ENCODE measurements around the gene CKMT2.

DNA sequence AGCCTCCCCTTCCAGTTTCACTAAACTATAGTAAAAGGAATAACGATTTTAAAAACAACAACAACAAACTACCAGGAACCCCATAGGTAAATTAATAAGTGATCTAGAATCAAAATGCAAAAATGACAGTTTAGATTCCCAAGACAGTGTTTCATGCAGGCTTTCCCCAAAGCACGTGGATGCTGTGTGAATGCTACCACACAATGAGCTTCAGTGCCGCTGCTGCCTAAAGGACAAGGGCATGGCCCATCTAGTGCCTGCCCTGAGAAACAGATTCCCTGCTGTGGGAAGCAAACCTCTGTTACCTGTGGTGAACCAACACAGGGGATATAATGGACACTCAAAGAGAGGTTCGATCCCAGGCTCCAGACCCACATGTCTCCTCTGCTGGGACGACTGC is 23.7 kb upstream of the CKMT2 start:
- TF ChIP-seq EZH2 (IDR thresholded peaks at IDR 0.05; ENCODE audit: low read depth, low read length, severe bottlenecking), result no peak
- no peak for TF ChIP-seq CTCF (IDR thresholded peaks at IDR 0.05; ENCODE audit: control extremely low read depth in 1 of 3, insufficient read depth in 1 of 3, low read depth in 1 of 3, low read length in 3 of 3)
- TF ChIP-seq POLR2A (IDR thresholded peaks at IDR 0.05; ENCODE audit: control extremely low read depth in 1 of 2, low read depth in 2 of 2, low read length in 2 of 2), result no peak
- no peak for TF ChIP-seq NRF1 (IDR thresholded peaks at IDR 0.05; ENCODE audit: low read depth, low read length)
- TF ChIP-seq, protein P1, sequence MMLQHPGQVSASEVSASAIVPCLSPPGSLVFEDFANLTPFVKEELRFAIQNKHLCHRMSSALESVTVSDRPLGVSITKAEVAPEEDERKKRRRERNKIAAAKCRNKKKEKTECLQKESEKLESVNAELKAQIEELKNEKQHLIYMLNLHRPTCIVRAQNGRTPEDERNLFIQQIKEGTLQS (IDR thresholded peaks at IDR 0.05; ENCODE audit: insufficient read depth, low read depth, low read length), result no peak
- no peak for TF ChIP-seq POLR2AphosphoS5 (IDR thresholded peaks at IDR 0.05; ENCODE audit: low read depth, low read length)
- no peak for TF ChIP-seq MAFK (IDR thresholded peaks at IDR 0.05; ENCODE audit: low read depth, low read length)
- no peak for TF ChIP-seq CEBPB (IDR thresholded peaks at IDR 0.05; ENCODE audit: low read depth, low read length)
- no peak for TF ChIP-seq EP300 (IDR thresholded peaks at IDR 0.05; ENCODE audit: borderline replicate concordance in 1 of 2, low read depth in 2 of 2, low read length in 2 of 2)
- no peak for TF ChIP-seq YY1 (IDR thresholded peaks at IDR 0.05; ENCODE audit: low read depth, low read length)
- TF ChIP-seq HDAC2 (IDR thresholded peaks at IDR 0.05; ENCODE audit: borderline replicate concordance in 1 of 2, low read depth in 2 of 2, low read length in 2 of 2), result no peak

Measured in H1 (cell line).